CD4-positive, alpha-beta T cell treated with Interferon alpha-2 for 1 hour (primary cell): ENCODE measurements around the gene SLC52A1.
"Not testable (repeated sequence)": the region's sequence is repeated elsewhere in the genome, so short reads cannot be mapped to it uniquely, and the experiment has no call there.

Source experiments
- DNase-seq, 2 donors: peaks; one replicate each; pipeline ENCODE4 v3.0.0-alpha.2; 2020 to 2022

SLC52A1 gene

DNA sequence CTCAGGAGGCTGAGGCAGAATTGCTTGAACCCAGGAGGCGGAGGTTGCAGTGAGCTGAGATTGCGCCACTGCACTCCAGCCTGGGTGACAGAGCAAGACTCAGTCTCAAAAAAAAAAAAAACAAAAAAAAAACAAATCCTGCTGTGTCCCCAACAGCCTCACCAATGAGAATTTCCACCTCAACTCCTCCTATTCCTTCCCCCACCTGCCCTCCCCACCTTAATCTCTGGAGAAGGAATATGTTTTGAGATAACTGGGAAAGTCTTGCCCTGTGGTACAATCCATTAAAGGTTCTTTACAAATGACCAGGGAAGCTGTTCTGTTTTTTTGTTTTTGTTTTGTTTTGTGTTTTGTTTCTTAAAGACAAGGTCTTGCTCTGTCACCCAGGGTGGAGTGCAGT lies 5.1 kb downstream of the SLC52A1 start:
- DNase-seq = not testable (repeated sequence)

DNA sequence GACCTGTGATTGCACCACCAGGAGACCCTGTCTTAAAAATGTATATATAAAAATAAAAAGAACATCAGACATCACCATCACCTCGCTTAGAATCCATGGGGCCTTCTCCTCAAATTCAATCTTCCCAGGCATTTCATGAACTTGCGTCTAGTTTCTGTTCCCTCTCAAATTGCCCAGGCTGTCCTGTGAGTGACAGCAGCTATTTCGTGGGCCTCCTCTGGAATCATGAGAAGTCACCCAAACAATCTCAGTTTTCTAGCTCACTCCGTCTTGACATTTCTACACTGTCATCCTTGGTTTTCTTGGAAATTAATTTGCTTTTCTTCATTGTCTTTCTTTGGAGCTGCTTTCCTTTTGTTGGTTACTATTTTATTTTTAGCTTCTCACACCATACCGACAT lies 7.3 kb downstream of the SLC52A1 start:
- DNase-seq = no peak

DNA sequence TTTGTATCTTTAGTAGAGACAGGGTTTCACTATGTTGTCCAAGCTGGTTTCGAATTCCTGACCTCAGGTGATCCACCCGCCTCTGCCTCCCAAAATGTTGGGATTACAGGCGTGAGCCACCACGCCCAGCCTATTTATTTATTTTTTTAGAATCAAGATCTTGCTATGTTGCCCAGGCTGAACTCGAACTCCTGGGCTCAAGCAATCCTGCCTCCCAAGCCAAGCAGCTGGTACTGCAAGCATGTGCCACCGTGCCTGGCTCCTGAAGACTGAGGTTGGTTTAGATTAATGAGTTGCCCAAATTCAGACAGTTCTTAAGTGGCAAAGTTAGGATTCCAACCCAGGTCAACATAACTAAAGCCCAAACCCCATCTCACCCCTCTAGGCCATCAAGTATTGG lies 7.9 kb downstream of the SLC52A1 start:
- DNase-seq = no peak

DNA sequence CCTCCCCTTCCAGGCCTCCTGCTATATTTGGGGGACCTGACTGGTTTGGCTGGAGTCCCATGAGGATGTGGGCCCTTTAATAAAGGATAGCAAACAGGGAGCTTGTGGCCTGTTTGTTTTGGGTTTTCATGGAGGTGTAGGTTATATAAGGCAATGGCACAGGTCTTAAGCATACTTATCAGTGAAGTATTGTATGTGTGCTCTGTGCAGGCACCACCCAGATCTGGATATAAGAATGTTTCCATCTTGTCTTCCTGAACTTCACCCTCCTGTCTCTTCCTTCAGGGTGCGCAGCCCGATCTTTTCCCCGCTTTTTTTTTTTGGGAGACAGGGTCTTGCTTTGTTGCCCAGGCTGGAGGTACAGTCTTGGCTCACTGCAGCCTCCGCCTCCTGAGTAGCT lies 10.6 kb downstream of the SLC52A1 start:
- DNase-seq = no peak

DNA sequence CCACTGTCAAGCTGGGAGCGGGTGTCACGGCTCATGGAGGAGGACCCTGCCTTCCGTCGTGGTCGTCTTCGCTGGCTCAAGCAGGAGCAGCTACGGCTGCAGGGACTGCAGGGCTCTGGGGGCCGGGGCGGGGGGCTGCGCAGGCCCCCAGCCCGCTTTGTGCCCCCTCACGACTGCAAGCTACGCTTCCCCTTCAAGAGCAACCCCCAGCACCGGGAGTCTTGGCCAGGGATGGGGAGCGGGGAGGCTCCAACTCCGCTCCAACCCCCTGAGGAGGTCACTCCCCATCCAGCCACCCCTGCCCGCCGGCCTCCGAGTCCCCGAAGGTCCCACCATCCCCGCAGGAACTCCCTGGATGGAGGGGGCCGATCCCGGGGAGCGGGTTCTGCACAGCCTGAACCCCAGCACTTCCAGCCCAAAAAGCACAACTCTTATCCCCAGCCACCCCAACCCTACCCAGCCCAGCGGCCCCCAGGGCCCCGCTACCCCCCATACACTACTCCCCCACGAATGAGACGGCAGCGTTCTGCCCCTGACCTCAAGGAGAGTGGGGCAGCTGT lies 11.6 kb downstream of the SLC52A1 start:
- no peak for DNase-seq

DNA sequence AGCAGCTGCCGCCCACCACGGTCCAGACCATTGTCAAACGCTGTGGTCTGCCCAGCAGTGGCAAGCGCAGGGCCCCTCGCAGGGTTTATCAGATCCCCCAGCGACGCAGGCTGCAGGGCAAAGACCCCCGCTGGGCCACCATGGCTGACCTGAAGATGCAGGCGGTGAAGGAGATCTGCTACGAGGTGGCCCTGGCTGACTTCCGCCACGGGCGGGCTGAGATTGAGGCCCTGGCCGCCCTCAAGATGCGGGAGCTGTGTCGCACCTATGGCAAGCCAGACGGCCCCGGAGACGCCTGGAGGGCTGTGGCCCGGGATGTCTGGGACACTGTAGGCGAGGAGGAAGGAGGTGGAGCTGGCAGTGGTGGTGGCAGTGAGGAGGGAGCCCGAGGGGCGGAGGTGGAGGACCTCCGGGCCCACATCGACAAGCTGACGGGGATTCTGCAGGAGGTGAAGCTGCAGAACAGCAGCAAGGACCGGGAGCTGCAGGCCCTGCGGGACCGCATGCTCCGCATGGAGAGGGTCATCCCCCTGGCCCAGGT lies 13.0 kb downstream of the SLC52A1 start:
- DNase-seq = no peak

DNA sequence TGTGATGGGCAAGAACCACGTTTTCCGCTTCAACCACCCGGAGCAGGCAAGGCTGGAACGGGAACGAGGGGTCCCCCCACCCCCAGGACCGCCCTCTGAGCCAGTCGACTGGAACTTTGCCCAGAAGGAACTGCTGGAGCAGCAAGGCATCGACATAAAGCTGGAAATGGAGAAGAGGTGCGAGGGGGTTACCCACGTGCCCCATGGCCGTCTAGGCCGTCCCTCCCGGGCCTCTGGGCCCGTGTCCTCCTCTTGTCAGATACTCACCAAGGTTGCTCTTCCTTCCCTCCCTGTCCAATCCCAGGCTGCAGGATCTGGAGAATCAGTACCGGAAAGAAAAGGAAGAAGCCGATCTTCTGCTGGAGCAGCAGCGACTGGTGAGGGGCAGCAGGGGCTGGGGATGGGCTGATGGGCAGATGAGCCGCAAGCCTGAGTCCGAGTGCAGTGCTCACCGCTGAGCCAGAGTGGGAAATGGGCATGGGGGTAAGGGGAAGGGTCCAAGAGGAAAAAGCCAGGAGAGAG lies 14.7 kb downstream of the SLC52A1 start:
- DNase-seq = no peak

DNA sequence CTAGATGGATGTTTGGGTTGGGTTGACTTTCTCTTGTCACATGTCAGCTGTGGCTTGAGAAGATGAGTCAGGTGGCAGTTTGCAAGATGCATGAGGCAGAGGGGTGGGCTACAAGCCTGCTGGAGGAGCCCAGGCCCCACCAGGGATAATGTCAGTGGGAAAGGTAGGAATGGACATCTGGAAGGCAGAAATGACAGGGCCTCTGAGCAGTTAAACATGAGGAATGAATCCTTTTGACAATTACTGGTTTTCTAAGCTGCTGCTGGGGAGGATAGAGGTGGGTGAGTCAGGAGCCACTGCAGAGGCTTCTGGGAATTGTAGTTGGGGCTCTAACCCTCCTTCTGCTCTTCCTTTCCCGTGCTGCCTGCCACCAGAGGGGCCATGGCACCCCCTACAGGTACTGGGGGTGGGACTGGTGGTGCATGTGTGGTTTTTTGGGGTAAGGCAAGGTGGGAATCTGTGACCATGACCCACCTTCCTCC lies 15.7 kb downstream of the SLC52A1 start:
- peak; percentile 36 to 44 for DNase-seq

DNA sequence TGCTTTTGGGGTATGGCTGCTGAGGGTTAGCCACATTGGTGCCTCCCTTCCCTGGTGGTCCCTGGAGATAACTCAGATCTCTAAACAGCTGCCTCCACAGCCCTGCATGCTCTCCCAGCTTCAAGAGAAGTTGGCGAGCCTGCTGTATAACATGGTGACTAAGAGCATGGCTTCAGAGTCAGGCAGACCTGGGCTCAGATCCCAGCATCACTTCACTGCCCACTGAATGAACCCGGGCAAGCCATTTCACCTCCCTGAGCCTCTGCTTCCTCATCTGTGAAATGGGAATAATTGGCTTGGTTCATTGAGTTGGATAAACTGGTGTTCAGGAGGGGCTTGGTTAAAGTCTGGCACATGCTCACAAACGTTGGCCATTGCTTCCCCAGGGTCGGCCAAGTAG lies 20.9 kb downstream of the SLC52A1 start:
- DNase-seq = no peak

DNA sequence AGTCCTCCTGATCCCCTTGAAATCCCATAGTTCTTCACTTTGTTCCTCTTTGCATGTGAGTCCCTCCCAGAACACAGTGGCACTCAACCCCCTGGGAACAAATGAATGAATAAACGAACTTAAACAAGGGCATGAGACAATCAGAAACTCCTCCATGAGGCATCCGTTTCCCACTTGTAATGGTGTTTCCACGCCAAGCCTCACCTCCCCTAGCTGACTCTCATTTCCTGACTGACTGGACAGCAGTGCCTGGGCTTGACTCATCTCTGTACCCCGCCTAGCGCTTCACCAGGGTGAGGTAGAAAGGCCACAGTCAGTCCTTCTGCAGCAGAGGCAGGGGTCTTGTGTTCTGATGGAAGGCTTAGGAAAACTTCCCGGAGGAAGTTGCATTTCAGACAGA lies 23.3 kb downstream of the SLC52A1 start:
- no peak for DNase-seq

DNA sequence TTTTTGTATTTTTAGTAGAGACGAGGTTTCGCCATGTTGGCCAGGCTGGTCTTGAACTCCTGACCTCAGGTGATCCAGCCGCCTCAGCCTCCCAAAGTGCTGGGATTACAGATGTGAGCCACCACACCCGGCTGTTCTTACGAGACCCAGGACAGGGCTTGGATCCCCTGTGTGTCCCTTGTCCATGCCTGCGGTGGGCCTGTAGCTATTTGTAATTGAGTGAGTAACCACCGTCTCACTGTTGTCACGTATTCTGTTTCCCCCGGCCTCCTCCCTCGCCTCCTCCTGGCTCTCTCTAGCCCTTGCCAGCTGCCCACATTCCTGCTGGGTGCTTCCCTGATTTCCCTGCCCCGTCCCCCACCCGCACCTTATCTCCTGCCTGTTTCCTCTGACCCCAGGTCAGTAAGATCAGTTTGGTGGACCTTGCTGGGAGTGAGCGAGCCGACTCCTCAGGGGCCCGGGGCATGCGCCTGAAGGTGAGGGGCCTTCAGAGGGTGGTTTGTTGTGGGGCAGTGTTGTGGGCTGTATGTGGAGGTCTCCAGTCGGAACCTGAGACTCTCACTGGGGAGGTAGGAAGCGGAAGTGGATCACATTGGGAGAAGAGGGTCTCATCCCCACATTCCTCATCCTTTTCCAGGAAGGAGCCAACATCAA lies 31.9 kb downstream of the SLC52A1 start:
- DNase-seq = no peak

DNA sequence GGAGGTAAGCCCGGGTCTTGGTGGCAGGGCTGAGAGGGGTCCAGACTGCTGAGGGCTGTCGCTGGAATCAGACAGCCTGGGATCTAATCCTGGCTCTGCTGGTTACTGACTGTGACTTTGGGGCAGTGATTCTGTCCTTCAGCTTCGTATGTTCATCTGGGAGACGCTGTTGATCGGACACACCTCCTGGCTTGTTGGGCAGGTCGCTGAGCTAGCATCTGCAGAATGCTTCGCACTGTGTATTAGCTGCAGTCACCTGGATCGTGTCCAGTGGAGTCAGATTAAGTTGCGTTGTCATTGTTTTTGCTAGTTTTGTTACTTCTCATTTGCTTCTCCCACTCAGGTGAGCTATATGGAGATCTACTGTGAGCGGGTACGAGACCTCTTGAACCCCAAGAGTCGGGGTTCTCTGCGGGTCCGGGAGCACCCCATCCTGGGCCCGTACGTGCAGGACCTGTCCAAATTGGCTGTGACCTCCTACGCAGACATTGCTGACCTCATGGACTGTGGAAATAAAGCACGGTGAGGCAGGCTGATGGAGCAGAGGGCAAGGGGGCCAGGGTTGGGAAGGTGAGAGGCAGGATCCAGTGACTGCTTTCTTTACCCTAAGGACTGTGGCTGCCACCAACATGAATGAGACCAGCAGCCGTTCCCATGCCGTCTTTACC lies 33.0 kb downstream of the SLC52A1 start:
- DNase-seq = no peak

DNA sequence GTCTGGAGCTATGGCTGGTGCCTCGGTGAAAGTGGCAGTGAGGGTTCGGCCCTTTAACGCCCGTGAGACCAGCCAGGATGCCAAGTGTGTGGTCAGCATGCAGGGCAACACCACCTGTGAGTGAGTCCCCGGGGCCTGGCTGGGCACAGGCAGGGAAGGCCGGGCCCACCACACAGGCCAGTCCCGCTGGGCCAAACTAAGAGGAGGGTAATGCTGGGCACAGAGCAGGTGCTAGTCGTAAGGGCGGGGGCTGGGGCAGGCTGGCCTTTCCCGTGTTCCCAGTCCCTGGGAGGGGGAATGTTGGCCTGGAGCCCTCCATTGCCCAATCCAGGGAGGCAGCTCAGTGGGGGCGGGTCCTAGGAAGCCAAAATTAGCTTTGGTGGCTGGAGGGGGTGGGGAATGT lies 35.0 kb downstream of the SLC52A1 start:
- DNase-seq = no peak

DNA sequence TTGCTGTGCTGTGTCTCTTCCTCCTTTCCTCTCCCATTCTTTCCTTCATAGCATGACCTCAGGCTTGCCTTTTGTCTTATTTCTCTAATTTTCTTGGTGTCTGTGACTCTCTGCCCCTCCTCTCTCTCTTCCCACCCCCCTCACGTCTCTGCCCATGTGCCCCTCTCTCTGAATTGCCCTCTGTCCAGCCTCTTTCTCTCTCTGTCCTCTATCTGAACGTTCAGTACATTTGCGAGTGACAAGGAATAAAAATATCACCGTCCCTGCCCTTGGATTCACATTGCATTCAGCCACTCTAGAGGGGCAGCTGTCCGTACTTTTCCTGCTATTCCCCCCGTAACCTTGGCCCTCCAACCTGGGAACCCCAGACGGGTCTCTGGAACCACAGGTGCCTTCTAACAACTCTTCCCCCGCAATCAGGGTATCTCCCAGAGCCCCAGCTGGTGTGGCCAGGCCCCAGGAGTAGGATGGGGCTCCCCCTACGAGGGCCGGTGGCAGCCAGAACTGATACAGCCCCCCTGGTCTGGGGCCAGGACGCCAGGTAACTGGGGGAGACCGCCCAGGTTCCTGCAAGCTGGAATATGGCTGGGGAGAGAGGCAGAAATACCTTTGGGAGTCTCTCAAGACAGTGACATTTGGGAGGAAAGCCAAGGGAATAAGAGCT lies 35.7 kb downstream of the SLC52A1 start:
- no peak for DNase-seq

DNA sequence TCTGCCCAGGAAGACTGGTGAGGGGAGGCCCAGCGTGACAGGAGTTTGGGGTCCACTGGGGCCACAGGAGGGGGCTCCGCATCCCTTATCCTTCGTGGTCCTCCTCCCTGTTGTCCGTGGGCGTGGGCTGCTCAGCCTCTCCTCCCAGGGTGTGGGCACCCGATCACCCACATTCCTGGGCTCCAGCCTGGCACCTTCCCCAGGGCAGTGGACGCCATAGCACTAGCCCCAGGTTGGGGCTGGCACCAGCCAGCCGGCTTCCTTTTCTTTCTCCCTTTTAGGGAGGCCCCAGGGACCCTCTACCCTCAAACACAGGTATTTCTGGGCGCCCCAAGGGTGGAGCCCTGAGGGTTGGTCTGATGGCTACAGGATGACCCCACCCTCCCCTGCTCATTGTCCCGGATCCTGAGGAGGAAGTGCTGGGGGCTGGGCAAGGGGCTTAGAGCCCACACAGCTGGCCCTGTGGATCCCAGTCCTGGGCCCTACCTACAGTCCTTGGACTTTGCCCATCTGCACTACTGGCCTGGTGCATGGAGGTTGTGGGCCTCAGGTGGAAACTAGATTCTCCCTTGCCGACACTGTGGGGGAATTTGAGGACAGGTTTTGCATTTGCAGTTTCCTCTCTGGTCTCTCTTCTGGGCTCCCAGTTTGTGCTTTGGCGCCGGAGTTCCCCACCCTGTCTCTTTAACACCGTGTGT lies 36.3 kb downstream of the SLC52A1 start:
- DNase-seq = no peak

DNA sequence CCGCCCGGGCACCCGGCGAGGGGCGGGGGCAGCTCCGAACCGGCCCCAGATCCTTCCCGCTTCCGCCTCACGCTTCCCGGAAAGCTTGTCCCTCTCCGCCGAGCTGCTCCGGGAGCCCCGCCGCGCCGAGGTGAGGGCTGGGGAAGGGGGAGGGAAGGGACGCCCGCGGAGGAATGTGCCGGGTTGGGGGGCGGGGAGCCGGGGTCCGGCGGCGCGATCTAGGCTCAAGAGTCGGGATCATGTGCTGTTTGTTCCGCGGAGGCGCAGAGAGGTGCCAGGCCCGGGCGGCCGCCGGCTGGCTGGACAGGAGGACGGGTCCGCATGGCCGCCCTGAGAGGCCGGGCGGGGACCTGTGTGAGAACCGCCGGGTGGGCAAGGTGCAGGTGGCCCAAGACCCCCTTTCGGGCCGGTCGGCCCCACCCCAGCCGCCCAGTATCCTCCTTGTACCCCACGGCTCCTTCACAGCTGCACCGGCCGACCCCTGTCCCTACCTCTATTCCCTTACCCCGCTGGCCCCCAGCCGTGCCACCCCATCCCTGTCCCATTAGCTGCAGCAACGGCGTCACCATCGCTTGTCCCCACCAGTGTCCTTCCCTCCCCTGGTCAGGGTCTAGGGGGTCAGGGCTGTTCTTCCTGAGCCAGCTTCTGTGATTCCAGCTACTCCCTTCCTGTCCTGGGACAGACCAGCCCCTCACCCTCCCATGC lies 37.0 kb downstream of the SLC52A1 start:
- DNase-seq = no peak

DNA sequence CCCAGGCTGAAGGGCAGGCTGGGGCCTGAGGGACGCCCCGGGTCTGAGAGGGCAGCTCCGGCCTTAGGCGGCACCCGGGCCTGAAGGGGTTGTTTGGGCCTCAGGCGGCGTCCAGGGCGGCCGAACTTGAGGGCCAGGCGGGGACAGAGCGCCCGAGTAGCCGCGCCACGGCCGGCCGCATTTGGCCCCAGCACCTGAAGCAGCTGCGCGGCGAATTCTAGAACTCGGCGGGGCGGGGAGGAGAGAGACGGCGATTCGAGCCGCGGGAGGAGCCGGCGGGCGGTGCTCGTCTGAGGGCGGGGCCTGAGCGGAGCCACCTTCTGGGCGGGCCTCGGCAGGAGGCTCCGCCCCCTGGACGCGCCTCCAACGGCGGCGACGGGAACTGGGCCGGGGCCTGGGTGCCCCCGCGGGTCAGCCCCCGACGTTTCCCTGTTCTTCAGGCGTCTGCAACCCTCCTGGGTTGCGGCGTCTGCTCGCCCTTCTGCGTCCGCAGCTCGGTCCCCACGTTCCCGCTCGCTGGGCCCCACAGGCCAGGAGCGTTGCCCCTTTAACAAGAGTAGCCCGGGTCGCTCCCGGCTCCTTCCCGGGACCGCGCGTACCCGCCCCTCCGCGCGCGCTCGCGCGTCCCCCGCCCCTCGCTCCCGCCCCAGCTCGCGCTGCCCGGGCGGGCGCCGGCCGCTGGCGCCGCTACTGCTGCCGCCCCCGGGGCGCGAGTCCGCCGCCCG lies 37.8 kb downstream of the SLC52A1 start, which contains the start of the genes INCA1 and KIF1C:
TSS of gene INCA1 (minus strand) at position 221 of the 725 bp plus-strand sequence. CDS start 3,085 bp downstream, outside the sequence.
TSS of gene KIF1C (plus strand) at position 649 of the 725 bp plus-strand sequence. CDS start 2,297 bp downstream, outside the sequence.
- peak; percentile 88 to 93 for DNase-seq

DNA sequence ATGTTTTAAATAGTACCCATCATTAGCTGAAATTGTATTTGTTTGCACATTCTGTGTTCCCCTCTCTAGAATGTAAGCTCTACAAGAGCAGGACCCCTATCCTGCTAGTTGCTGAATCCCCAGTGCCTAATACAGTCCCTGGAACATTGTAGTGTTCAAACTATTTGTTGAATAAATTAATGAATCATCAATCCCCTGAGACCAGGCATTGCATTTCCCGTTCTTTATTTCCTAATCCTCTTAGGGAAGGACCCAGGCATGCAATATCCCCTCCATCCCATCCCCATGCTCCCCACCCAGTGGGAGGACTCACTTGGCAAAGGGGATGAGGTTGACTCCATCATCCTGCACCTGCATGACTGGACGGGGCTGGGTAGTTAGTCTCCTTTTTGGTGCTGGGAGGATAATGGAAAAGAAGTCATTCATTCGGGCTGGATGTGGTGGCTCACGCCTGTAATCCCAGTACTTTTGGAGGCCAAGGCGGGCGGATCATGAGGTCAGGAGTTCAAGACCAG lies 41.1 kb downstream of the SLC52A1 start:
- no peak for DNase-seq

DNA sequence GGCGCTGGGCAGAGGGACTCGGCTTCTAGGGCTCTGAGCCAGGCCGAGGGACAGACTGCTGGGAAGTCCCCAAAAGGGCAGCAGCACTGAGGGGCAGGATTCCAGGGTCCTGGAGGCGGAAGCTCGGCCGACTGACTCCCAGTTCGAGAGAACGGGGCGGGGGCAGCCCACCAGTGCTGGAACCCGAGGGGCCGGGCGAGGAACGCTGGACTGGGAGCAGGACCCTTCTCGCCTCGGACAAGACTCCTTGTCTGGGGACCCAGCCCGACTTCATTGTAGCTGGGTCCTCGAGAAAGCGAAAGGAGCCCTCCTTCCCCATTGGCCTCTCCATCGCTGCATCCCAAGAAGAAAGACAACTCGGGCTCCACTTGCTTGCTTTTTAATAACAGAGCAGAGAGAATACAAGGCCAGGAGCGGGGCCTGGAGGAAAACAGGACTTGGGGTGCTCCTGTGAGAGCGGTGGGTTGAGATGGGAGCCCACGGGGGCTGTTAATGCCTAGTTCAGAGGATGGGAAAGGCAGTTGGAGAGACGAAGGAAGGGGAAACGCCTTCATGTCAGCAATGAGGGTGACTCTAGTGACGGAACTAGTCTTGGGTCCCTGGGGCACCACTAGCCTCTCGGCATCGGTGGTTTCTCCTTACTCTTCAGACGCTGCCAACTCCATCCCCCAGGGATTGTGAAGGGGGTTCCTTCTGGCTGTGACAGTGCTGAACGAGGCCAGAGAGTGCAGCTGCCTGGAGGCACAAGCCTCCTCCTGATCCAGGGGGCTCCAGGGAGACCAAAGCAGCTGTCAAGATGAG lies 47.3 kb downstream of the SLC52A1 start:
- no peak for DNase-seq
